SK-N-SH treated with all-trans-retinoic acid at 6 μM for 48 hours (cell line): Measurements from ENCODE around the gene TSPAN9.

Source experiments
- ESRRG ChIP-seq: fragments of 250-450 bp; sonication (Bioruptor Pico); IDR thresholded peaks from 2 replicates; pipeline ENCODE4 v1.6.1; 2021; ENCODE audit warnings: mild to moderate bottlenecking
- ISL1 ChIP-seq: fragments of 250-450 bp; sonication (Bioruptor Pico); IDR thresholded peaks from 2 replicates; pipeline ENCODE4 v2.1.2; 2022; ENCODE audit warnings: mild to moderate bottlenecking, moderate library complexity
- PATZ1 ChIP-seq: fragments of 250-450 bp; sonication (Bioruptor Pico); IDR thresholded peaks from 2 replicates; pipeline ENCODE4 v1.8.0; 2020; ENCODE audit warnings: mild to moderate bottlenecking, moderate library complexity, borderline replicate concordance
- POU6F1 ChIP-seq: fragments of 250-450 bp; sonication (Bioruptor Pico); IDR thresholded peaks from 2 replicates; pipeline ENCODE4 v1.8.0; 2021; ENCODE audit warnings: low read depth, mild to moderate bottlenecking, moderate library complexity, borderline replicate concordance
- RARB ChIP-seq: fragments of 250-450 bp; sonication (Bioruptor Pico); IDR thresholded peaks from 2 replicates; pipeline ENCODE4 v1.8.0; 2021; ENCODE audit warnings: mild to moderate bottlenecking, moderate library complexity
- SNAI2 ChIP-seq: fragments of 250-450 bp; sonication (Bioruptor Pico); IDR thresholded peaks from 2 replicates; pipeline ENCODE4 v1.5.0; 2020; ENCODE audit warnings: mild to moderate bottlenecking, moderate library complexity
- TOX ChIP-seq: fragments of 250-450 bp; sonication (Bioruptor Pico); IDR thresholded peaks from 2 replicates; pipeline ENCODE4 v1.8.0; 2021; ENCODE audit warnings: mild to moderate bottlenecking, moderate library complexity, borderline replicate concordance
- TSHZ2 ChIP-seq: fragments of 250-450 bp; sonication (Bioruptor Pico); IDR thresholded peaks from 2 replicates; pipeline ENCODE4 v1.5.0; 2020; ENCODE audit warnings: mild to moderate bottlenecking, moderate library complexity
- ZFP3 ChIP-seq: fragments of 250-450 bp; sonication (Bioruptor Pico); IDR thresholded peaks from 2 replicates; pipeline ENCODE4 v1.5.0; 2020; ENCODE audit warnings: mild to moderate bottlenecking, moderate library complexity
- ZFP30 ChIP-seq: fragments of 450-650 bp; formaldehyde crosslinking; IDR thresholded peaks from 2 replicates; pipeline ENCODE4 v1.5.0; 2022; ENCODE audit warnings: mild to moderate bottlenecking, moderate library complexity
- ZNF565 ChIP-seq: fragments of 450-650 bp; formaldehyde crosslinking; conservative IDR thresholded peaks from 2 replicates; pipeline ENCODE4 v1.5.0; 2020; ENCODE audit warnings: low read depth, mild to moderate bottlenecking, moderate library complexity
- ZNF8 ChIP-seq: fragments of 450-650 bp; formaldehyde crosslinking; IDR thresholded peaks from 2 replicates; pipeline ENCODE4 v1.5.0; 2020; ENCODE audit warnings: mild to moderate bottlenecking, moderate library complexity

GRCh38 chr12:3139760-3140159 lies 62.6 kb downstream of the TSPAN9 start:
- TF ChIP-seq RARB (CRISPR knock-in tag): no peak
- TF ChIP-seq TSHZ2 (CRISPR knock-in tag): no peak
- no peak for TF ChIP-seq TOX (CRISPR knock-in tag)
- TF ChIP-seq ZFP30 (CRISPR knock-in tag): no peak
- TF ChIP-seq ZNF8: no peak
- TF ChIP-seq ESRRG (CRISPR knock-in tag): no peak
- TF ChIP-seq ZFP3 (CRISPR knock-in tag): no peak
- no peak for TF ChIP-seq POU6F1 (CRISPR knock-in tag)
- no peak for TF ChIP-seq ISL1 (CRISPR knock-in tag)
- no peak for TF ChIP-seq PATZ1 (CRISPR knock-in tag)
- no peak for TF ChIP-seq SNAI2
- no peak for TF ChIP-seq ZNF565 (CRISPR knock-in tag)
